HG03103 (cell line): ENCODE data around the gene XK.
"Not testable (repeated sequence)": the region's sequence is repeated elsewhere in the genome, so short reads cannot be mapped to it uniquely, and the experiment has no call there.

Source experiments
- ATAC-seq: cut with Tn5 transposase; IDR thresholded peaks from one replicate; pipeline ENCODE4 v1.9.1; 2021; ENCODE audit warnings: low read depth; ENCODE audit not compliant: unreplicated experiment

XK gene, protein sequence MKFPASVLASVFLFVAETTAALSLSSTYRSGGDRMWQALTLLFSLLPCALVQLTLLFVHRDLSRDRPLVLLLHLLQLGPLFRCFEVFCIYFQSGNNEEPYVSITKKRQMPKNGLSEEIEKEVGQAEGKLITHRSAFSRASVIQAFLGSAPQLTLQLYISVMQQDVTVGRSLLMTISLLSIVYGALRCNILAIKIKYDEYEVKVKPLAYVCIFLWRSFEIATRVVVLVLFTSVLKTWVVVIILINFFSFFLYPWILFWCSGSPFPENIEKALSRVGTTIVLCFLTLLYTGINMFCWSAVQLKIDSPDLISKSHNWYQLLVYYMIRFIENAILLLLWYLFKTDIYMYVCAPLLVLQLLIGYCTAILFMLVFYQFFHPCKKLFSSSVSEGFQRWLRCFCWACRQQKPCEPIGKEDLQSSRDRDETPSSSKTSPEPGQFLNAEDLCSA

DNA sequence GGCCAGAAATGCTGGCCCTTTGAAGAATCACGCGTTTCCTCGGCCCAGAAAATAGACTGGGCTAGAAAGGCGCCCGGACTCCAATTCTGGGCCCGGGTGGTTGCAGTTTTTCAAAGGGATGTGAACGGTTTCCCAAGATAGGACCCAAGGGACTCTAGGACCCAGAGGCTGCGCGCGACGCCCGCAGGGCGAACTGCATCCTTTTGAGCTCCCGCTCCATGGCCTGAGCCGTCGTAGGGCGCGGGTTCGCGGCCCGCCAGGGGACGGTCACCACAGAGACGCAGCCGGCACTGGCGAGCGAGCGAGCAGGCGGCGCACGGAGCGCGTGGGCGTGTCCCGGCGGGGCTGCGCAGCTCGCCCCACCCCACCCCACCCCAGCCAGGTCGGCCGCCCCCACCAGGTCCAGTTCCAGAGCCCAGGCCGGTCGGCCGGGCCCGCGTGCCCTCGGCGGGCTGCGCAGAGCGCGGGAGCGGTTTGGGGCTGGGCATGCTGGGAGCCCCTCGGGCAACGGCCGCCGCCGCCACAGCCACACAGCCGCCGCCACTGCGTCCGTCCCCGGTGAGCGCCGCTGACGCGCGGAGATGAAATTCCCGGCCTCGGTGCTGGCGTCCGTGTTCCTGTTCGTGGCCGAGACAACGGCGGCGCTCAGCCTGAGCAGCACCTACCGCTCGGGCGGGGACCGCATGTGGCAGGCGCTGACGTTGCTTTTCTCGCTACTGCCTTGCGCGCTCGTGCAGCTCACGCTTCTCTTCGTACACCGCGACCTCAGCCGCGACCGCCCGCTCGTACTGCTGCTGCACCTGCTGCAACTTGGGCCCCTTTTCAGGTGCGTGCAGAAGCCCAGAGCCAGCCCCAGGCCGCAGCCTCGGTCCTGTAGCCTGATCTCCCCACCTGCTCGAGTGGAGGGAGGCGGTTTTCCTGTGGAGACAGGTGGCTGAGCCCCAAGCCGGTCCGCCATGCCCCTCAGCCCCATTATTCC is at the start of gene XK:
XK (plus strand) TSS at position 411 of the 979 bp plus-strand sequence; CDS start at position 582, 171 bp downstream.
- peak; percentile 67 for ATAC-seq

DNA sequence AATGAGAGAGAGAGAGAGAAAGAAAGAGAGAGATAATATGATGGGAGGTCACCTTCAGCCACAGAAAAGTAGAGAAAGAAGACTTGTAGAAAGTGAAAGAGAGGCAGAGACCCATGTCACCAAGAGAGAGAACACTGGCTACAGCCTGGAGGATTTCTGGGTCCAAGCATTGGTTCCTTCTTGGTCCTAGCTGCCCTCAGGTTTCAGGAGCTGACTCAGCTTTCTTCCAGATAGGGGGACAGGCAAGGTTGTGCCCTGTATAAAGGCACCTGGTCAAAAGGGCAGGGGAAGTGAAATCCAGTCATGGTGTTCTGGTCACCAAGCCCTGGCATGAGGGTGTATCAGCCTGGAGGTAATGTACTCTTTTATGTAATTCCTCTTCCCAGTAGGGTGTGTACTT is 47.5 kb upstream of the XK start:
- no peak for ATAC-seq

DNA sequence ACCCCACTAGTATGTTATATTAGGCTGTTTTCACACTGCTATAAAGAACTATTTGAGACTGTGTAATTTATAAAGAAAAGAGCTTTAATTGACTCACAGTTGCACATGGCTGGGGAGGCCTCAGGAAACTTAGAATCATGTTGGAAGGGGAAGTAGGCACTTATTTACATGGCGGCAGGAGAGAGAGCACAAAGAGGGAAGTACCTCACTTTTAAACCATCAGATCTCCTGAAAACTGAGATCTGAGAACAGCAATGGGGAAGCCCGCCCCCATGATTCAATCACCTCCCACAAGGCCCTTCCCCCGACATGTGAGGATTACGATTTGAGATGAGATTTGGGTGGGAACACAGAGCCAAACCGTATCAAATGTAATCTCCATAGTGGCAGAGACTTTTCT is 45.4 kb upstream of the XK start:
- ATAC-seq = no peak

DNA sequence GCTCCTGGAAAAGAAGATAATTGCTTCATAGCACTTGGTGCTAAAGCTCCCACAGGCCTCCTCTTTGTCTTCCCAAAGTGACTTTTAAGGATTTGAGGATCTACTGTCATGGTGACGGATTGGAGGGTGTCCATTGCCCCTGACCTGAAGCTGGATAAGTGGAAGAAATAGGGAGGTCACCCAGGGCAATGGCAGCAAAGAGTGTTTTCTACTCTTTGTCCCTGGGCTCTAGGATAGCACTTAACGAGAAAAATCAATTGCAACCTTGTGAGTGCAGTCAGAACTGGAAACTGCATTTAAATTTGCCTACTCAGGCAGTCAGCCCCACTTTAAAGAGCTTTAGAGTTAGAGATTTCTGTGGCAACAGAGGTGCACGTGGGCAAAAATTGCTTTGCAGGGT is 43.7 kb upstream of the XK start:
- ATAC-seq = no peak

DNA sequence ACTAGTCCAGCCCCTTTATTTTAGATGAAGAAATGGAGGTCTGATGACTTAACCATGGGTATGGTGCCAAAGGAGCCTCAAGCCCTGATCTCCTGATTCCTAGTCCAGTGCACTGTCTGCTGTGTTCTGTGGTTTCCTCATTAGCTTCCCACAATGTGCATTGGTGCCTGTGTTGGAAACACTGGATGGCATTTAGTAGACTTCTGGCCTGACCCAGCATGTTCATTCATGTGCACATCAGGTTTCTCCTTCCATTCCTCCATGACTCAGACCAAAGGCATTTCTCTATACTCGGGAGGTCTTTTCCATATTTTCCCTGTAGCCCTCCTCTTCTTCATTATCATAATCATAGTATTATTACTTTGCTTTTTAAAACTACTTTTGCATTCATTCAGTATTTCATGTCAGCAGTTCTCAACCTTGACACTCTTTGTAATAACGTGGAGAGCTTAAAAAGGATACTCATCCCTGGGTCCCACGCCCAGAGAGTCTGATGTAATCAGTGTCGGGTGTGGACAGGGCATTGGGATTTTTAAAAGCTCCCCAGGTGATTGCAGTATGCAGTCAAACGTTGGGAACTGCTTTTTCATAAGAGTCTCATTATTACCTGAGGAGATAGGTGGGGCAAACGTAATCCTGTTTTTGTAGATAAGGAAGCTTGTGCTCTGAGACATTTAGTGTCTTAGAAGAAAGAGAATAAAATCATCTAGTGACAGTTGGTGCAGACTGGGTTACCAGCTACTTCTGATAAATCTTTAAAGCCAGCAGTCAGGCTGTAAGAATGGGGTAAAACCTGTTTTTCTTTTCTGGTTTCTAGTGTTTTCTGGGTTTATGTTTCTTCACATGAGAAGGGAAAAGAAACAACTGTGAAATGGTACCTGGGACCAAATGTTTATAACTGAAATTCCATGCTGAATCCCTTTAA is 40.9 kb upstream of the XK start:
- ATAC-seq = no peak

DNA sequence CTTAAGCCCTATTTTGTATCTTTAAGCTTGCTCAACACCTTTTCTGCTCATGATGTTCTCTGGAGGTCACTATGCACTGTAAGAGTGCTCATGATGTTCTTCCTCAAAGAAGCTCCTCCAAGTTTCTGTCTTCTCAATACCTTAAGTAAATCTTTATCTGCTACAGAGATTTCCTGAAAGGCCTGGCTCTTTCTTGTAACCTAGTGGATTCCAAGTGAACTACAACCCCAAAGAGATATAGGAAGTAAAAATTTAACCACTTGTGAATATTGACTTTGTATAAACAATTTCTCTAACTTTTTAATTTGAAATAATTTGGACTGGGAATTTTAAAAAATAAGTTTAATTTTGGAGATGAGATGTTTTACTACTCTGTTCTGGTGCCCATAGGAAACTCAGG is 39.3 kb upstream of the XK start:
- no peak for ATAC-seq

DNA sequence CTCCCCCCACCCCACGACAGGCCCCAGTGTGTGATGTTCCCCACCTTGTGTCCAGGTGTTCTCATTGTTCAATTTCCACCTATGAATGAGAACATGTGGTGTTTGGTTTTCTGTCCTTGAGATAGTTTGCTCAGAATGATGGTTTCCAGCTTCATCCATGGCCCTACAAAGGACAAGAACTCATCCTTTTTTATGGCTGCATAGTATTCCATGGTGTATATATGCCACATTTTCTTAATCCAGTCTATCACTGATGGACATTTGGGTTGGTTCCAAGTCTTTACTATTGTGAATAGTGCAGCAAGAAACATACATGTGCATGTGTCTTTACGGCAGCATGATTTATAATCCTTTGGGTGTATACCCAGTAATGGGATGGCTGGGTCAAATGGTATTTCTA is 34.7 kb upstream of the XK start:
- ATAC-seq = not testable (repeated sequence)

DNA sequence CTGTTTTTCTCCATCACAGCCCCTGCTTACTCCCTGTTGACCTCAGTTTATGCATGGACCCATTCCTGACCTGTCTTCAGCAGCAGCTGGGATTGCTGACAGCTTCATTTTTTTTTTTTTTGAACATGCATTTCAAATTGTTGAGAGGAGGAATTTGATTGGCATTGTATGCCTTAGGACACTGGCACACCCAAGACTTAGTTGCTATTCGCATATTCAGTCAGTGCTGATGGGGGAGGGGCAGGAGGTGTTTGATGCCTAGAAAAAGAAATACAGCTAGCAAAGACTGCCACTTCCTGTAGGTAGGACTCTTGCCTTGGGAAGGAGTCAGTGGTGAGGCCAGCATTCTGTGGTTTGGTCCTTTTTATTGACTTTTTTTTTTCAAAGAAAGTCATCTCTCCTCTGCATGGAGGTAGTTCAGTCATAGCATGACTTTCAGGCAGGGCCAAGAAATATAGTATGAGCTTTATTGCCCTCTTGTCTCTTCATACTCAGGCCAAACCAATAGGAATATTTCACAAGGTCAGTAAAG is 33.6 kb upstream of the XK start:
- no peak for ATAC-seq

DNA sequence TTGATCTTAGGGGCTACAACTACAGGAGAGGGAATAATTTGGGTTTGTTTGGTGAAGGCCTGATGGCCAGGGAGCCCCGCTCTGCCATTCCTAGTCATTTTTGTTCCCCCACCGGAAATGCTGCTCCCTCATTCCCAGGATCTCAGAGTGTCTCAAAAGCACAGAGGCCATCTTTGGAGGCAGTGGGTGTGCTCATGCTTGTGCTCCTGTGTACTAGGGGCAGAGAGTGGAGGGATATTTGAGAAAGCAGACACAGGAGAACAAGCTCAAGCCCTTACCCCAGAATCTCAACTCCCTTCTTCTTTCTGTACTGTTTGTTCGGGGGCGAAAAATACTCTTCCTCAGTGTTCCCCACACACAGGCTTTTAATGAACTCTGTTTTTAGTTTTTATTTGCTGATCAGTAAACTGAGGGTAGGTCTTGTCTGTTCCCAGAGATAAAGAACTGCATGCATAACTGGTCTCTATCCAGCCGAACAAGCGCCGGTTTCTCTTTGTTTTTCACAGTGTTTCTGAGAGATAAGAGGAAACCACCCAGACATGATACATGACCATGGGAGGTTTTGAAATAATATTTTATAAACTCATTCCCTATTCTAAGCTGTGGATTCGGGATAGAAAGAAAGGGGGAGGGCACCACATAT is 32.9 kb upstream of the XK start:
- no peak for ATAC-seq

DNA sequence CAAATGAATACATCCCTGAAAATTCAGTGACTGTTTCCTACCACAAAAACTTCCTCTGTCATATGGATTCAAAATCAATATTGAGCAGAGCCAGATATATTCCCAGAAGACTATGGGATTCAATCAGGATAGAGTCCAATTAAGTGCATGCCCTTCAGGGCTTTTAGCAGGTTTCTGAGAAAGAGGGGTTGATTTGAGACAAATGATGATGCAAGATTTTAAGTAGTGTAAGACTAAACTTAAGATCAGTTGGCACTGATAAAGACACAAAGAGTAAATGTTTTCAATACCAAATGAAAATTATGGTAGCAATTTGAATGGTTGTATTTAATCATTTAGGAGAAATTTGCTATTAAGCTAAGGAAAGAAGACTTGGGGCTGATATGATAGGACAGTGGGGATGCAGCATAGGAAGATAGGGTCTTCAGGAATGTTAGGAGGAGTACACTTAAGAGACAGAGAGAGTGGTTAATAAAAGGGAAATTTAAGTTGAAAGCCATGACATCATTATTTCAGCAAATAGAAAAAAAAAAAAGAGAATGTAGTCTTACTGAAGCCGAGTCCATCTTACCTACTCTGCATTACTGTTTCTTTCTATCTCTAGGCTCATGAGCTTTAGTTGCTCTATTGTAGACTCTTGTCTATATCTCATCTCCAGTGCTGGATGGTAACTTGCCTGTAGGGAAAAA is 32.0 kb upstream of the XK start:
- no peak for ATAC-seq

DNA sequence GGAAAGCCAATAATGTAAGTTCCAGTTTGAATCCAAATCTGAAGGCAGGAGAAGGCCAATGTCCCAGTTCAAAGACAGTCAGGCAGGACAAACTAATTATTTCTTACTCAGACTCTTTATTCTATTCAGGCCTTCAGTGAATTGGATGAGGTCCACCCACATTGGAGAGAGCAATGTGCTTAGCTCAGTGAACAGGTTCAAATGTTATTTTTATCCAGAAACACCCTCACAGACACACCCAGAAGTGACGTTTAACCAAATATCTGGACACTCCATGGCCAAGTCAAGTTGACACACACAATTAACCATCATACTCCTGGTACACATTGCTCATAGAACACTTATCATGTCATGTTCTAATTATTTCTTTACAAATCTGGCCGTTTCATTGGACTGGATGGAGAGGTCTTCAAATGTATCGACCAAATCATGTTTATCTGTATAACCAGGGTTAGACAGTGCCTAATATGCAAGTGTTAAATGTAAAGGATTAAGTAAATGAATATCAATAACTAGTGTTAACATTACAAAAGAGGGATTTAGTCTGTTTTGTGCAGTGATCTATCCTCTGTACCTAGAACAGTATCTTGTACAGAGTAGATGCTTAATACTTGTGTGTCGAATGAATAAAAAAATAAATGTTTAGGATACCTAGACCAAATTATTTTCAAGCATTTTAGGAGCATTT is 27.1 kb upstream of the XK start:
- no peak for ATAC-seq

DNA sequence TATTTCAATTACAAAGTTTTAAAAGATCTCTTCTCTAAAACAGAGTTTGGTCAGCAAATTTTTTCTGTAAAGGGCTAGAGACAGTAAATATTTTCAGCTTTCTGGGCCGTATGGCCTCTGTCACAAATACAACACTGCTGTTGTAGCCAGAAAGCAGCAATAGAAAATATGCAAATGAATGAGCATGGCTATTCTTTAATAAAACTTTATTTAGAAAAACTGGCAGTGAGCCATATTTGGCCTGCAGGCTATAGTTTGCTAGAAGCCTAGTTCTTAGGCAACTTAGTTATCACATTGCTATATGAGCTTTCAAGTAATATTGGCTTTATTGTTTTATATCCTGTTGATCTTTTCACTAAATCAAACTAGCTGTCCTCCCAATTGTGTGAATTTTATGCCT is 26.5 kb upstream of the XK start:
- ATAC-seq = no peak

DNA sequence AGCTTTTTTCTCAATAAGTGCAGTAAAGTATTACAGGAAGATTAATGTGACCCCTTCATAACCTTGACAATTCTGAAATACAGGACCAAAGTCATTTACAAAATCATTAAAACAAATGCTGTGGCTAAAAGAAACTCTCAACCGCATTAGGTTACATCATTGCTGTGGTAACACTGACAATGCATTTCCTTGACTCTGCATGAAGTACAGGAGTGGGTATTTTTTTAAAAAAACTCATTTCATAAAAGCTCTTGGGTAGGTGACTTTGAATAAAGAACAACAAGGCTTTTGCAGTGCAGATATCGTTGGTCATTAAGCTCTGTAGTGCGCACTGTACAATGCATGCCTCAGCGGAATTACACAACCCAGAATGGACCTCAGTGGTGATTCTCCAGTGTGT is 23.4 kb upstream of the XK start:
- no peak for ATAC-seq

DNA sequence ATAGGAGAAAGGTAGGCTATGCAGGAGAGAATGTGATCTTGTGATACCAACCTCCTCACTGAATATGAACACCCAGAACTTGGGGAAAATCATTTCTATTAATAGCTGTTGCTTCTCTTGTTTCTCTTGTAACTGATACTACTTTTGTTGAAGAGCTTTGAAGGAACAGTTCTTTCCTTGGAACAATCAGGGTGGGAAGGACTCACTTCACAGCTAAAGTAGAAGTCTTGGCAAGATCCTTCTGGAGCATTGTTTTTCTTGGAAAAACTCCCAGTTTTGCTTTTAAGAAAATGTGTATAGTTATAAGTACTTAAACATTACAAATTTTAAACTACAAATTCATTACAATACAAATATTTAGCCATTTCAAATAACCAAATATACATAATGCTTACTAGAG is 19.1 kb upstream of the XK start:
- ATAC-seq = no peak

DNA sequence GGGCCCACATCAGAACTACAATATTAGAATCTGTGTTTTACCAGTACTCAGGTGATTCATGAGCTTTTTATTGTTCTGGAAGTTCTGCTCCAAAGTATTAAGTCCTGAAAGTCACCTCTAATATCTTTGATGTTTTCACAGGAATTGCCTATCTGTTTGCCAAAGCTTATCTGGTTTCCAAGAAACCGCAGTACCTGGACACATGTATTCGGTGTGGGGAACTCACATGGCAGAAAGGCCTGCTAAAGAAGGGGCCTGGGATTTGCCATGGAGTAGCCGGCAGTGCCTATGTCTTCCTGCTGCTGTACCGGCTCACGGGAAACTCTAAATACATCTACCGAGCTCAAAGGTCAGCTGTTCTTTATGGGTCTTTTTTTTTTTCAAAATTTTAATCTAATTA is 18.4 kb upstream of the XK start:
- ATAC-seq = no peak

DNA sequence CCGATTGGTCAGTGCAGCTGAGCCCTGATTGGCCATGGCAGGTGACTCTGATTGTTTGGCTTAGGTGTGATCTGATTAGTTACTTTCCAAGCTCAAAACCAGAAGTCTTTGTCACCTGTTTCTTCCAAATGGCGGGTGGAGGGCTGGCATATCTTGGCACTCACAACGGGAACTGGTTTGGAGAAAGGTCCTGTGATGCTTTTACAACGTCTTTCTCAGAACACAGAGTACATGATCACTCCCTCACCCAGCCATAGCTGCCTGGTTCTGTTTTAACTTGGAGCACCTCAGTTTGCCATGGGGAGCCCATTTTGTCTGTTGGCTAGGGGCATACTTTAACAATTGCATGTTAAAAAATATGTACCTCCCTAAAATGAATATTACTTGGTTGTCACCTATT is 13.0 kb upstream of the XK start:
- ATAC-seq = no peak

DNA sequence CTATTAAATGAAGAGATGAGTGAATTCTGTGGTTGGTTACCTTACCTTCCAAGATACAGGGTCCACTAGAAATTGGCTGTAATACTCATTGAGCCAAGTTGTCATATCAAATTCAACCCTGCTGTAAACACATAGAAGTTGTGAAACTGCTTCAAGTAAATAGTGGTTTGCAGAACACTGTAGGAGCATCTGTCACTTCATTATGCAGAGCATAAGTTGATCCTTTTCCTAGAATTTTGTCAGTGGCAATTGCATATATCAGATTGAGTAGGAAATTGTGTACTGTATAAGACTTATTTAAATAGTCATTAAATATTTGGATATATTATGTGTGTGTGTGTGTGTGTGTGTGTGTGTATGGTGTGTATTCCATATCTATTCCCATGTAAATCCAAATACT is 8.8 kb upstream of the XK start:
- ATAC-seq = no peak

DNA sequence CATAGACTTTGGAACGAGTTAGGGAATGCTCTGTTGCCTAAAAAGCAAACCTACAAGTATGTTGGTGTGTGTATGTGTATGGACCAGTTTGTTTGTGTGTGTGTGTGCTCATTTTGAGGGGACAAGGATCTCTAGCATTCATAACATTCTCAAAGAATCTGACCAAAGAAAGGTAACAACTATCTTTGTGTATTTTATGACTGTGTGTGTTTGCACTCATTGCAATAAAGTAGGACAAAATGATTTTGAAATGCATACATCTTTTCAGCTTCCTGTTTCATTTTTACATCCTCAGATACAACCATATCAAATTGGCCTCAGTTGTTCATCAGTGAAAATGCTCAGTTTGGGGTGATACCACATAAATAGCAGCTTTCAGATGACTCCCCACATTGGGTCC is 8.3 kb upstream of the XK start:
- ATAC-seq = peak; percentile 13

DNA sequence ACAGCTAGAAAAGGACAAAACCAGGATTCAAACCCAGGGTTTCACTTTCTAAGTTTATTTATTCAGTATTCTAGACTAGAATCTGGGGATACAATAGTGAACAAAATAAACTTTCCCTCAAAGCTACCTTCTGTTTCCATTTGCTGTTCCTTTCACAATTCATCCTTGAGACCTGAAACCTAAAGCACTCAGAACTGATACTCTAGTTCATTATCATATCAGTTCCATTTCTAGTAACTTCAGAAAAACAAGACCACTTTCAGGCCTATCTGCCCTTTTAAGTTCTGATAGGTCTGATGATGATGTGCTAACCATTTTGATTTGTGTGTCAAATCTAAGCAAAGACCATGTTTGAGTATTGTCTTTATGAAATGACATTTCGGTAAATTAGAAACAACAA is 7.8 kb upstream of the XK start:
- peak; percentile 60 for ATAC-seq
